HG03457 (cell line): ENCODE results near the gene MSI2.

Experiments used
- ATAC-seq: cut with Tn5 transposase; IDR thresholded peaks from one replicate; pipeline ENCODE4 v1.9.1; 2021; ENCODE audit warnings: moderate number of reproducible peaks; ENCODE audit not compliant: unreplicated experiment

MSI2 gene

DNA sequence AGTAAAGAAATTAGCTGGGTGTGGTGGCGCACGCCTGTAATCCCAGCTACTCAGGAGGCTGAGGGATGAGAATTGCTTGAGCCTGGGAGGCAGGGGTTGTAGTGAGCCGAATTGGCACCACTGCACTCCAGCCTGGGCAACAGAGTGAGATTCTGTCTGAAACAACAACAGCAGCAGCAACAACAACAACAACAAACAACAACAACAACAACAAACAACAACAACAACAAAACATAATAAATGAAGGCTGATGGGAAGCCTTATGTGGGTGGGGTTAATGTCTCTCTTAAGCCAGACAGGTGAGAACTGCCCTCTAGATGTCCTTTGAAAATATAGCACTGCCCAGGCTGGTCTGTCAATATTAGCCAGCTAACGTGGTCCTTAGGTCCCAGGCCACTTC lies 107.3 kb downstream of the MSI2 start:
- no peak for ATAC-seq

DNA sequence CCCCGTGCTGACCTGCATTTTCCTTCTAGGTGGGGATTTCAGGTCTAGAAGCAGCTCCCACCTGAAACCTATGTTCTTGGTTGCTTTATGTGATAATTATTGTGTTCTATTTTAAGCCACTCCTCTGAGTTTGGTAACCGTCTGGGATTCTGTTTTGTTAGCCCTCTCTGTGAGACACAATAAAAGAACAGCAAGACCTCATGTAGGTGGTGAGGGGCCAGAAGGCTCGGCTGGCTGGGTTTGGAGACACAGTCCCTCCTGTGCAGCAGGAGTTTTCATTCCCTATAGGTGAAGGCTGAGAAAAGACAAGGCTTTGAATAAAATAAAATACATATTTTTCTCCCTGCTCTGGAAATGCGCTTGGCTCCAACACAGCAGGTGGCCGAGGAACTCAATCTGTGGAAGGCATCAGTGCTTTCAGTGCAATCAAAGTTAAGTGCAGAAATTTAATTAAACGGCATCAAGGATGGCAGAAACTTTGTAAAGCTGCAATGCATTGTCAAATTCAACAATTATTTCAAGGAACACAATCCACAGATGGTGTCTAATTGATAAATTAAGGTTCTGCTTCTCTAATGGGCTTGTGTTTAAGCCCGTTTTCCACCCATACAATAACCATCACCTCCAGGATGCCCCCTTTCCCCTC lies 107.8 kb downstream of the MSI2 start:
- no peak for ATAC-seq

DNA sequence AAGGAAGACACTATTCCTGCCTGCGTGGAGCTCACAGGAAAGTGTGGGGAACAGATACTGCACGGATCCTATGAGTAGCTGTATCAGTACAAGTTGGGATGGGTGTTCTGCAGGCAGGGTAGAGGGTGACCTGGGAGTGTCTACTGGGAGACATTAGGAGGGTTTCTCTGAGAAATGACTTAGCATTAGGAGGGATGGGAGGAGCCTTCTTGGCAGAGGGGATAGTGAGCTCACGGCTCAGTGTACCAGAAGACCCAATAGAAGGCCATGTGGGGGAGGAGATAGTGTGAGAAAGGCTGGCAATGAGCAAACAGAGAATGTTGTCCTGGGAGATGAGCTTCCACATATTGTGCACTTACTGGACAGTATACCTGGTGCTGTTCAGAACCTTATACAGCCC lies 109.1 kb downstream of the MSI2 start:
- ATAC-seq: no peak

DNA sequence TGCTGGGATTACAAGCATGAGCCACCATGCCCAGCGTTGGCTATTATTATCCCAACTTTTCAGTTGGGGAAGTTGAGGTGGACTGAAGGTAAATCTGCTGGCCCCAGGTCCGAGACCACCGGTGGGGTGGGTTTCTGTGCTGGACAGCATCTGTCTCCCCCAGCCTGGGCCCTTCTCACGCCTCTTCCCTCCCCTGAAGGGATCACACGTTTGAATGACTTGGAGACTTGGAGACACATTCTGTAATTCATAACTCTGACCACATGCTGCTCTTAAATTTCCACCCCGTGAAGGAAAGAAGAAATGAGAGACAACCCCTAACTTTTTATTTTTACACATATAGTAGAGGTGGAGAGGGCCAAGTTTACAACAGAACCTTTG lies 109.8 kb downstream of the MSI2 start:
- ATAC-seq: no peak

DNA sequence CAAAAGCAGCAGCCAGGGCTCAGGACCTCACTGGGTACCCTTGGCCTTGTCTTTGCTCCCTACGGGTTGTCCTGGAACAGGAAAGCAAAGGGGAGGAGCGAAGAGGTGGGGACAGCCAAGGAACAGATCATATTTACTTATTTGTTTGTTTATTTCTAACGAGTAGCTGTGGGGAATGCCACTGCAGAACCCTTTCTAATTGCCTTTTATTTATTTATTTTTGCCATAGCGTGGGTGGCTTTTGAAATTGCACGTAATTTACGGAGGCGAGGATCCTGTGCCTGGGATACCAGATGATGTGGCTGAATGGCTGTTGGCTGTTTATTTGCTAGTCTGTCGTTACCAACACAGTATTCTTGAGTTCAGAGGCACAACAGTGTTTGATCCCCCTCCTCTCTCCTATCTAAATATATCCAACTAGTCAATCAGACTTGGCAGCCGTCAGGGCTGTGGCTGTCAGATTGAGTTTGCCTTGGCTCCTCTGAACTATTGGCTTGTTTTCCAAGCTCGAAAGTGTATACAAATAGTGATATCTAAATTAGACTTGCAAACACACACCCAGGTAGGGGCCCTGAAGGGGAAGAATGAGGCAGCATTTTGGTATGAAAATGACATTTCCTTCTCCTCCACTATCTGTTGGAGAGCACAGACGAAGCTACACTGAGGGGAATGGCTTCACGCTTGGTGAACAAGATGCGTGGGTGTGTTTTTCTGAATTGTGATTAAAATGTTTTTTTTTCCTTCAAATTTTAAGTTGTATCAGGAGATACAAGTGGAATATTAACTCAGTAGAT lies 110.4 kb downstream of the MSI2 start:
- no peak for ATAC-seq

DNA sequence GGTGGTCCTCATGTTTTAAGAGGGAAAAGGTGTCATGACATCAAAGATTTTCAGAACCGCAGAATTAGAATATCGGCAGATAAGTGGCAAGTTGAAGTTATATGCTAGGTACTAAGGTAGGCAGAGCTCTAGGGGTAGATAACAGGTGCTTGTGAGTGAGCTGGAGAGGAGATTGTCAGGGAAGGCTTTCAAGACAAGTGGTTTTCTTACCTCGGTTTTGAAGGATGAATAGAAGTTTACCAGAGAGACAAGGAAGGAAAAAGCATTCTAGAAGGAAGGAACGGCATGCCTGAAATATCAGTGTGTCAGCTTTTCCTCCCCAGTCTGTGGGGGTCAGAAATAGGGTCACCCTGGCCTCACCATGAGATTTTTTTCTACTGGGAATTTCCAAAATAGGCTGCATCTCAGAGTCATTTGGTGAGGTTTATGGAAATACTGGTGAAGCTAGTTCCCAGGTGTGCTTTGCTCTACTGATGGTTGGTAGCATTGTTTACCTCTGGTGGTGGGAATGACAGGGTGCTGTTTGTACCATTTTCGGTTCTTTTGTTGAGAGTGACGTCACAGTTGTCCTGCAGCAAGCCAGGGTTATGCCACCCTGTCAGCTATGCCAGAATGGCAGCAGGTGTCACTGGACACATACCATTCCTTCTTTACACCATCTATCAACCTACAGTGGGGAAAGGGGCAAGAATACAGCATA lies 112.5 kb downstream of the MSI2 start:
- peak; percentile 50 for ATAC-seq

DNA sequence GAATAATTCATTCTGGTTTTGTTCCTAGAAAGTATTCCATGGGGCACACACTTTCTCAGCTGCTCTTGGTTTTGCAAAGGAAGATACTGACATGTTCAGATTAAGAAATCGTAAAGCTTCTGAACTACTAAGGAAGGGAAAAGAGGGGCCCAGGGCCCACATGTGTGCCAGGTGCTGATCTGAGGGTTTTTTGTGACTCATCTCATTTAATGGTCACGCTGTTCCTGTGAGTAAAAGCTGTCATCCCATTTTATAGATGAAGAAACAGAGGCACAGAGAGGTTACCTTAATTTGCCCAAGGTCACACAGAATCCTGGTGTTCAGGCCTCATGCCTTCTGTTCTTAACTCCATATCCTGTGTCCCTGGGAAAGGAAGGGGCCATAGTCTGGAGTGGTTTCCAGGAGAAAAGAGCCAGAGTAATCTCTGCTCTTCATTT lies 113.2 kb downstream of the MSI2 start:
- ATAC-seq: no peak

DNA sequence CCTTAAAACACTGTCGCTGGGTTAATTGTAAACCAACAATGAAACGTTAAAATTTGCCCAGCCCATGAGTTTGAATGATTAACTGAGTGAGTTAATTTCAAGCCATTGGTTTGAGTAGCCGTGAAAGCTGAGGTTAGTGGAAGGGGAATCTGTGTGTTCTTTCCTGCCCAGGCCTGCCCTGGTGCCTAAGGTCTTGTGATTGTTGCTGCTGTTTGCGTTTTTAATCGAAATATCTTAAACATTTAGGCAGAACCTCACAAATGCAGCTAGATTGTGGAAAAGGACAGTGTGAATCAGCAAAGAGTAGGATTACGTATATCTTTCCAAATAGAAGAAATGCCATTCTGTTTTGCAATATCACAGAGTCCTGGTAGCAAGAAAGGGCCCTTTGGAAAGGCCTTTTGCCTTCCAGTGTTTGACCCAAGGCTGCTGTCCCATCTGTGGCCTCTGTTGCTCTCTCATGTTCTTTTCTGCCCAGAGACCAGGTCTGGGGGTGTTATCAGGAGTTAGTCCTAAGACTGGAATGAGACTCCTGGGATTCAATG lies 113.8 kb downstream of the MSI2 start:
- ATAC-seq: peak; percentile 52

DNA sequence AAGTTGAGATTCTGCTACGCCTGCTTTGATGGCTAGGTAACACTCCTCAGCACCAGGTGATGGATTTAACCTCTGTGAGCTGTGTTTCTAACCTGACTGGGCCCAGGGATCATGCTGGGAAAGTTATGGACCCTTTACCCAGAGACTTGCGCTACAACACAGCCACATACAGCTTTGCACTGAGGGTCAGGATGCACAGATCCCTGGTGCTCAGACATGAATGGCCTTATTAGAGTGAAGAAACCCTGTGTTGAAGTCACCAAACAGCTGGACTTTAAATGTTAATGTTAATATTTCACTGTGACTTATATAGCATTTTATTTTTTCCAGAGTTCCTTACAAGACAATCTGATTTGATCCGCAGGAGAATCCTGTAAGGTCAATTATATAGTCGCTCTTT lies 114.3 kb downstream of the MSI2 start:
- no peak for ATAC-seq

DNA sequence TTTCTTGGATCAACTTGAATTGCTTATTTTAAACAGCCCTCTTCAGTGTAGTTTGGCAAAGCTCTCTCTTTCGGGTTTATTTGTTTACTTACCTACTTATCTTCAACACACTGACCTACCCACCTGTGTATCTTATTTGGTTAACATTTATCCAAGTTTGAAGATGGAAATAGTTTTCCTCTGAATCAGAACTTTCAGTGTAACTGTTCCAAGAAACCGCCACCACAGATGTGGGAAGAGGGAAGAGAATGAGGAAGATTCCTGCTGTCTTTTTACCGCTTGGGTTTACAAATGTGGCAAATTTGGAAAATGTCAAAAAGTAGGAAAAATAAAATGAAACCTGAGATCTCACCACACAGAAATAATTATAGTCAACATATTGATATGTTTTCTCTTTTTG lies 115.8 kb downstream of the MSI2 start:
- no peak for ATAC-seq

DNA sequence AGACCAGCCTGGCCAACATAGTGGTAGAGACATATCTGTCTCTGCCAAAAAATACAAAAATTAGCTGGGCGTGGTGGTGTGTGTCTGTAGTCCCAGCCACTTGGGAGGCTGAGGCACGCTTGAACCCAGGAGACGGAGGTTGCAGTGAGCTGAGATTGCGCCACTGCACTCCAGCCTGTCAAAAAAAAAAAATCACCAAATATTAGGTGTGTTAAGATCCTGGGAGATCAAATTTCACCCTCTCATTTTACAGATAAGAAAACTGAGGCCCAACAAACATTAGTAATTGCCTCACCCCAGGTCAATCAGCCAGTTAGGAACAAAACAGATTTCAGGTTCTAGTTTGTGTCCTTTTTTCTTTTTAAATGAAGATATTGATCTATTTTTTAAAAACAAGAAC lies 116.7 kb downstream of the MSI2 start:
- ATAC-seq: no peak

DNA sequence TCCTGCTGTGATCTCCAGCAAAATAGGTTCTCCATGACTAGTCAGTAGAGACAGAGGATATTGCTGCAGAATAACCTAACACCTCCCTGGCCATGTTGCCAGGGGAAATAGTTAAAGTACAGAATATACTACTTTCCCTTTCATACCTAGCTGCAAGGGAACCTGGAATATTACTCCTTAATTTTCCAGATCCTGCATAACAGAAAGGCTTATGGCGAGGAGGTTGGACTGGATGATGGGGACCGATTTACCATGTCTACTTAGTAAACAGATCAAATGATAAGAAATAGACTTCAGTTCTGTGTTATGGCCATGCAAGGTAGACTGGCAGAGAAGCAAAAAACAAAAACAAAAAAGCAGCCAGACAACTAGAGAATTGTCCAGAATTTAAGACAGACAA lies 117.4 kb downstream of the MSI2 start:
- ATAC-seq: no peak

DNA sequence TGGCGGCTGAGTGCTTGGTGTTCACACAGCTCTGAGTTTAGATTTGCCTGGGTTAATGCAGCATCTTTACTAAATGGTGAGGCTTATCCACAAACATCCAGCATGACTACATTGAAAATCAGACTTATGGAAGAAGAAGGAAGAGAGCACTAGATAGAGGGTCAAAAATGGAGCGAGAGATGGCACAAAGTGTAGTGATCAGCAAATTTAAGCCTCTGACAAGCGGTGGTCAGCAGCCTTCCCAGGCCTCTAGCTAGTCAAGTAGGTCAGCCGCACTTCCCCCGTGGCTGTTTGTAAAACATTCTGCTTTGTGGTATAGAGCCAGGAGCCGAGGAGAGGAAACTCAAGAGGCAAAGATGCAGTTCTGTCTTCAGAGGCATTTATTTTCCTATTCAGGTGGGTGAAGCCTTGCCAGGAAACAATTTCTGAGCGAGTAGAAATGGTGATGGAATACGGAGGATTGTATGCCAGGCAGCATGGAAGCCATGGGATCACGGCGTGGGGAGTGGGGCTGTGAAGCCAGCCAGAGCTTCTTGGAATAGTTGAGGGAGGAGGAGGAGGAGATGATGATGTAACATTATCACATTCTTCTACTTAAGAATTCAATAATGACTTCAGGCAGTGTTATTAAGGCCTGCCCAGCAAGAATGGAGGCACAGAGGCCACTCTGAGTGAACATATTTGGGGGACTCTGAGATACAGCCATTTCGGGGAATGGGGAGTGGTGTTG lies 118.9 kb downstream of the MSI2 start:
- no peak for ATAC-seq

DNA sequence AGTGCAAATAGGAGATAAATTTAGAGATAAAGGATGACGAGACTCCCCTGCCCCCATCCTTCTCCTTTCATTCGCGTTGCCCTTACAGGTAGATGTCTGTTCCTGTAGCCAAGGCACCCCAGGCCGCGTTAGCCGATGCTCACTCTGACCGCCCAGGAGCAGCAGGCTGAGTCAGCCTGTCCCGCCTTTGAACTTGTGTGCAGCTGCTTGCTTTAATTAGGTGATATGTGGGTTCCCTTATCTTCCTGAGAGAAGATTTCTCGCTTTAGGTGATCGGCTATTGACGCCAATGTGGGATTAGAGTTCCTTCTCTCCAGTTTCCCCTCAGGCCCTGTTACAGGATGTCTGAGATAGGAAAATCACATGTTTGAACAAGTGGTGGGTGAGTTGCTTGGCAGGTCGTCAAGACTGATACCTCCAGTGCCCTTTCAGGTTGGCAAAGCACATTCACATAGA lies 119.5 kb downstream of the MSI2 start:
- no peak for ATAC-seq

DNA sequence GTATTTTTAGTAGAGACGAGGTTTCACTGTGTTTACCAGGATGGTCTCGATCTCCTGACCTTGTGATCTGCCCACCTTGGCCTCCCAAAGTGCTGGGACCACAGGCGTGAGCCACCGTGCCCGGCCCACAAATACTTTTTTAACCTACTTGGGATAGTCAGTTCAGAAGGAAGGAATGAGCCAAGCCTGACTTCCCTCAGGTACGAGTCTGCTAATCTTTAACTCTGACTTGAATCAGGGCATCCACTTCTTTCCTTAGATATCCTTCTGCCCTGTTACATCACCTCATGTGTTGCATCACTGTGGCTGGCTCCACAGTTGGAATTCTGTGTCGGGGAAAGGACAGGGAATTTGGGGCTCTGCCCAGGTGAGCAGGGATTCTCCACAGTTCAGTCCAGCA lies 120.8 kb downstream of the MSI2 start:
- ATAC-seq: no peak

DNA sequence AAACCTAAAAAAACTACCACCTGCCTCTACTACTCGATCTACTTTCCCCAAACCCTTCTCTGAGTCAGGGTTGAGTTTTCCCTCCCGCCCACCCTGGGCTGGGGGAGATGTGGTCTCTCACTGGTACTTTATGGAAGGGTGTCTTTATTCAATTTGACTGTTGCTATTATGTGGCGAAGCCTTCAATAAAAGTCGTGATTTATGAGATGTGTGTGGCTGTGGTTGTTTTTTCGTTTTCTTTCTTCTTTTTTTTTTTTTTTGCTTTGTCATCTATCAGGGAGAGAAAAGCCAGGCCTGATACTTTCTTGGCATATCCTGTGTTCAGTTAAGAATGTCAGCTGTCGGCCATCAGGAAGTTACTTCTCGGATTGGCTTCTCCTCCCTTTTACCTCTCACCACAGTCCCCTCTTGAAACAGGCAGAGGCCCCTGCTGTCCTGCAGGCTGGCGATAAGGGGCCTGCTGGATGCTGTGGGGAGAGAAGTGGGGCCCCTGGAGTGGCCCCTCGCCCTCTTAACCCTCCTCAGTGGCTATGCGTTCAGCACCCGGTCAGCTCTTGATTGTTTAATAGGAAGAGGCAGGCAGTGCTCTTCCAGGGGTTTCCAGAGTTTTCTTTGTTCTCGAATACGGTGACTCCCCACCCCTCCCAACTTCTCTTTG lies 123.0 kb downstream of the MSI2 start:
- ATAC-seq: no peak

DNA sequence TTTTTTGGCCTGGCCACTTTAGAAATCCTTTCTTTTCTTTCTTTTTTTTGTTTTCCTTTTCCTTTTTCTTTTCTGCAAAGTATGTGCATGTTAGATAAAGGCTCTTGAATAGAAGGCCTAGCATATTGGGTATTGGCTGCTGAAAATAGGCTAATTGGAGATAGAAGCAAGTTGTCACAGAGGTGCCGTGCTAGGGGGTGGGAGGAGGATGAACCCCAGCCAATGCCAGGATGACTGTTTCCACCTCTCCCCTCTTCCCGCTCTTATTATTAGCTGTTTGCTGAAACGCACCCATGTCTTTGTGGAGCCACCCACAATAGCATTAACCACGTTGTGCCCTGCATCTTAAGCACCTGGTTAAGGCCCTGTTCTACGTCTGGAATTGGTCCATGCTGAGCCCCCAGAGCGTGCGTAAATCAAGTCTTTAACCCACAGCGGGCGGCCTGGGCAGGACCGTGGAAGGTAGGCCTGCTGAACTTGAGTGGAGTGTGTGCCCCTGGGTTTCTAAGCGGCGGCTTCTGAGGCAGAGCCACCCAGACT lies 123.6 kb downstream of the MSI2 start:
- no peak for ATAC-seq

DNA sequence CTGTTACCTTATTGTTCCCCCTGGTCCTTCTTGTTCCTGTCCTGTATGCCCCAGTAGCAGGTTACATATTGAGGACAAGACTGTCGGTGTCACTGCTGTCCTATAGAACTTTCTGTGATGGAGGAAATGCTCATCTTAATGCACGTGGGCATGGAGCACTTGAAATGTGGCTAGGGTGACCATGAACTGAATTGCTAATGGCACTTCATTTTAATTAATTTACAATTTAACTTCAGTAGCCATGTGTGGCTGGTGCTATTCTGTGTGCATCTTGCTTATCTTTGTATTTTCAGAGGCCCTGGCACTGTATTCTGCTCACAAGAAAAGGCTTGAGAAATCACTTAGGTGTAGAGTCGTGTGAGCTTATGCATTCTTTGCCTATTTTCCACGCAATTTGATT lies 125.2 kb downstream of the MSI2 start:
- no peak for ATAC-seq

DNA sequence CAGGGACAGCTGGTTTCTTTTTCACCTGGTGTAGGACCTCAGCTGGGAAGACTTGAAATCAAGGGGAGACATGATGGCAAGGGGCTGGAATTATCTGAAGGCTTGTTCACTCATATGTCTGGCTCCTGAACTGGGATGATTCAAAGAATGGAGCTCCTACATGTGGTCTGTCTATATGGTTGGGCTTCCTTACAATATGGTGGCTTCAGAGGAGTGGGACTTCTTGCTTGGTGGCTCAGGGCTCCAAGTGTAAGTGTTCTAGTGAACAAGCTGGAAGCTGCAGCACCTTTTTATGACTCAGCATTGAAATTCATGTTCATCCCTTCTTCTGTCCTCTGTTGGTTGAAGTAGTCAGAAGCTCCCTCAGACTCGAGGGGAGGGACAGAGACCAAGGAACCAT lies 127.9 kb downstream of the MSI2 start:
- ATAC-seq: no peak

DNA sequence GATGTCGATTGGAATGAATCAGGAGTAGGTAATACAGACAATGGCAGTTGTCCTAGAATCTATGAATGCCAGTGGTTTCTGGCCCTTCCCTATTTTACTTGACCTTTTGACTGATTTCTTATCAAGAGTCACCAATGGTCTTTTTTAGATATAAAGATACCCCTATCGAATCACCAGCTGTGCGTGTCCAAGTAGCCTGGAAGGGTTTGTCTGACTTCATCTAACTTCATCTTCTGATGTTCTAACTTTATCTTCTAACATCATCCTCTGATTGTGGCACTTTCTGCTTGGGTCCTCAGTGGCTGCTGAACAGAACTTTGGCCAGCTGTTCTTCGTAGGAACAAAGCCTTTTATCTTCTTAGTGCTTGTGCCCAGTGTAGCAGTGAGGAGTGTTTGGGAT lies 129.7 kb downstream of the MSI2 start:
- no peak for ATAC-seq
